WERI-Rb-1 (cell line): ENCODE measurements around the gene FYB2.

Experiments used
- DNase-seq: peaks from one replicate; pipeline ENCODE4 v3.0.0-alpha.2; 2020
- H3K27ac ChIP-seq: fragments of 250-450 bp; sonication (Bioruptor Pico); 2 replicates; pipeline ENCODE4 v1.5.1; 2020; ENCODE audit warnings: mild to moderate bottlenecking, moderate library complexity
- H3K27me3 ChIP-seq: fragments of 250-450 bp; sonication (Bioruptor Pico); 2 replicates; pipeline ENCODE4 v1.5.1; 2021; ENCODE audit warnings: mild to moderate bottlenecking, low read depth, moderate library complexity; ENCODE audit not compliant: insufficient read depth, severe bottlenecking
- H3K36me3 ChIP-seq: fragments of 250-450 bp; sonication (Bioruptor Pico); 2 replicates; pipeline ENCODE4 v1.5.1; 2020; ENCODE audit warnings: mild to moderate bottlenecking, moderate library complexity
- H3K4me3 ChIP-seq: 2 replicates; pipeline ENCODE4 v1.5.1; 2011; ENCODE audit warnings: low read depth, mild to moderate bottlenecking, control low read depth, low read length
- H3K9me3 ChIP-seq: fragments of 250-450 bp; sonication (Bioruptor Pico); 2 replicates; pipeline ENCODE4 v1.5.1; 2021; ENCODE audit warnings: mild to moderate bottlenecking, moderate library complexity; ENCODE audit not compliant: severe bottlenecking
- TF ChIP-seq, protein P1 (sequence below): IDR thresholded peaks from 2 replicates; pipeline ENCODE4 v1.5.1; 2011; ENCODE audit warnings: low read depth, mild to moderate bottlenecking, control low read depth, inconsistent platforms, low read length

Gene FYB2

DNA sequence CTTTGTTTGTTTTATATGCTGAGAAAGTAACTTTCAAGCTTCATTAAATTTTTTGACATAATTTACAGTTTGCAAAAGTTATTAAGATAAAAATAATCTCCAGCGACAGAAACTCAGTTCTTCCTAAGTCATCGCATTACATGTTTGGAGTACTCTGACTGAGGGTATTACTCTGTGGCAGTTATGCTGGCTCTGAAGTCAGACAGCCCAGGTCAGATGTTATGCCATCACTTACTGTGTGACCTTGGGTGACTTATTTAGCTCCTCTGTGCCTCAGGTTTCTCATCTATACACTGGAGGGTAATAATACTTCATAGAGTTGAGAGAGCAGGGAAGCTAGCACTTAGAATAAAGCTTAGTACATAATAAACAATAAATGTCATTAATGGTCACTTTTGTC lies 147.7 kb downstream of the FYB2 start:
- H3K9me3 ChIP-seq, result no peaks in the 10 kb centered on the region
- DNase-seq, result no peak
- no peak overlapping the region for H3K4me3 ChIP-seq
- TF ChIP-seq, protein P1, sequence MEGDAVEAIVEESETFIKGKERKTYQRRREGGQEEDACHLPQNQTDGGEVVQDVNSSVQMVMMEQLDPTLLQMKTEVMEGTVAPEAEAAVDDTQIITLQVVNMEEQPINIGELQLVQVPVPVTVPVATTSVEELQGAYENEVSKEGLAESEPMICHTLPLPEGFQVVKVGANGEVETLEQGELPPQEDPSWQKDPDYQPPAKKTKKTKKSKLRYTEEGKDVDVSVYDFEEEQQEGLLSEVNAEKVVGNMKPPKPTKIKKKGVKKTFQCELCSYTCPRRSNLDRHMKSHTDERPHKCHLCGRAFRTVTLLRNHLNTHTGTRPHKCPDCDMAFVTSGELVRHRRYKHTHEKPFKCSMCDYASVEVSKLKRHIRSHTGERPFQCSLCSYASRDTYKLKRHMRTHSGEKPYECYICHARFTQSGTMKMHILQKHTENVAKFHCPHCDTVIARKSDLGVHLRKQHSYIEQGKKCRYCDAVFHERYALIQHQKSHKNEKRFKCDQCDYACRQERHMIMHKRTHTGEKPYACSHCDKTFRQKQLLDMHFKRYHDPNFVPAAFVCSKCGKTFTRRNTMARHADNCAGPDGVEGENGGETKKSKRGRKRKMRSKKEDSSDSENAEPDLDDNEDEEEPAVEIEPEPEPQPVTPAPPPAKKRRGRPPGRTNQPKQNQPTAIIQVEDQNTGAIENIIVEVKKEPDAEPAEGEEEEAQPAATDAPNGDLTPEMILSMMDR, result no peak
- no peak overlapping the region for H3K27ac ChIP-seq
- no peaks in the 10 kb centered on the region for H3K27me3 ChIP-seq
- no peaks in the 10 kb centered on the region for H3K36me3 ChIP-seq

DNA sequence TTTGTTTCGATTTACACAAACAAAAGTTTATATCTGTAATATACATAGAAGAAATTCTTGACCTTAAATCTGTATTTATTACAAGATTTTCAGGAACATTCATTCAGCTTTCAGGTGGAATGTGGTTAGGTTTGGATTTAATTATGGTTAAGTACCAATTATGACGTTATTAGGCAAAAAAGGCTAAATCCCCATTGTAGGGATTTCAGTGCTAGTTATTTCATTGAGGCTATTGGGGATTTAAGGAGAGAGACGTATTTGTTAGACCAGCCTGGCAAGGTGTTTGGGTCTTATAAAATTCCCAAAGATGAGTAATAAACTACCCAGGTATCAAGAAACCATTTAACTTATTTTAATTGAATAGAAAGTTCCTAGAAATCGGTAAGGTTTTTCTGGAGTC lies 148.1 kb downstream of the FYB2 start:
- no peak overlapping the region for H3K27ac ChIP-seq
- no peaks in the 10 kb centered on the region for H3K27me3 ChIP-seq
- TF ChIP-seq, protein P1, result no peak
- no peak overlapping the region for H3K4me3 ChIP-seq
- no peak for DNase-seq
- no peaks in the 10 kb centered on the region for H3K36me3 ChIP-seq
- no peaks in the 10 kb centered on the region for H3K9me3 ChIP-seq

DNA sequence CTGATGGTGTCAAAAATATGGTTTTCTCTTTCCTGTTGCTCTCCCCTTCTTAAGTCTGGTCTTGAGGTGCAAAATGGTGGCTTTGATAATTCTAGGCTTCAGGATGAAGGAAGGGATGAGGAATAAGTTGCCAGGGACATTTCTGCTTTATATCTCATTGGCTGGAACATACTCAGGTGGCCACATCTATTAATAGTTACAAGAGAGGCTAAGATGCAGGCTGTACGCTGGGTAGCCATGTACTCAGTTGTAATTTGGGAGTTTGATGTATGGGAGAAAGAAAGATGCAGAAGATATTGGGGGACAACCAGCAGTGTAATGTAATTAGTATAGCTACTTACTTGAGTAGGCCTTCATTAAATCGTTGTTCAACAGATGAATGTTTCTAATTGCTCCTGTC lies 148.9 kb downstream of the FYB2 start:
- no peak overlapping the region for H3K27ac ChIP-seq
- no peak overlapping the region for H3K4me3 ChIP-seq
- no peaks in the 10 kb centered on the region for H3K9me3 ChIP-seq
- DNase-seq, result no peak
- TF ChIP-seq, protein P1, result no peak
- H3K36me3 ChIP-seq, result no peaks in the 10 kb centered on the region
- H3K27me3 ChIP-seq, result no peaks in the 10 kb centered on the region
